ENCODE data around the gene RNU7-1.
A peak's percentile ranks its signal among the peaks of the same experiment; 100 is the strongest.

Gene RNU7-1

GRCh38 chr12:6955108-6956020, 11.7 kb downstream of the RNU7-1 start:
- no peak for DNase-seq

DNA sequence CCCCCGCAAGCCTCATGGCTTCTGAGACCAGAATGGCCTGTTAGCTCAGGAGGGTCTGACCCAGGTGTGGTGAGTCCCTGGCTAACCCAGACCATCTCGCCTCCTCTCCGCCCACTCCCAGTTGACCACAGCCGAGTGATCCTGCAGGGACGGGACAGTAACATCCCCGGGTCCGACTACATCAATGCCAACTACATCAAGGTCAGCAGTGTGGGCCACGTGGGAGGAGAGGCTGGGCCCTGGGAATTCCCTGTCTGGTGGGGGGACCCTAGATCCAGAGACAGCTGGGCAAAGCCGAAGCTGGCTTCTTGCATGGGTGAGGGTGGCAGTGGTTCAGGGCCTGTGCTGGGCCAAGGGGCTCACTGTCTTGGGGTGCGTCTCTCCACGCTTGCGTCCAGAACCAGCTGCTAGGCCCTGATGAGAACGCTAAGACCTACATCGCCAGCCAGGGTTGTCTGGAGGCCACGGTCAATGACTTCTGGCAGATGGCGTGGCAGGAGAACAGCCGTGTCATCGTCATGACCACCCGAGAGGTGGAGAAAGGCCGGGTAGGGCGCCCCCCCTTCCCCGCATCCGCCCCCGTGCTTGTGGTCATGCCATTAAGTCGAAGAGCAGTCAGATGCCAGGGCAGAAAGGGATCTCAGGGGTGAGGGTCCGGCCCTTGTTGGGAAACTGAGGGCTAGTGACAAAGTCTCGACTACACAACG, 12.6 kb downstream of the RNU7-1 start:
- no peak for DNase-seq

DNA sequence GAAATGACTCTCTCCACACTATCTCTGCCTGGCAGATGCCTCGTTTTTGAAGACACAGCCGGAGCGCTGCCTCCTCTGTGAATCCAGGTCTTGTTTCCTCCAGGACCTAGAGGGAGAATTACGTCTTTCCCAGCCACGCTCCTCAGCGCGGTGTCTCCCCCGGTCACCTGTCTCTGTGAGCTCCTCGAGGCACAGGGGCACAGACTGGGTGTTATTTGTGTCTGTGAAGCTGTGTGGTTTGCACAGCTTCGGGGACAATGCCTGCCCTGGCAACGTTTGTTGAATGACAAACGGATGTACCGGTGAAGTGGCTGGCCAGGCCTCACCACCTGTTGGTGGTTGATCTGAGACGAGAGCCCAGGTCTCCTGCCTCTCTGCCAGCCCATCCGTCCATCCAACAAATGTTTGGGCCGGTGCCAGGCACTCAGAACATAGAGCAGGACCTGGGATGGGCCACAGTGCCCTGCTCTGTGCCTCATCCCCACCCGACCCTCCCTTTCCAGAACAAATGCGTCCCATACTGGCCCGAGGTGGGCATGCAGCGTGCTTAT, 13.6 kb downstream of the RNU7-1 start:
- DNase-seq: no peak

DNA sequence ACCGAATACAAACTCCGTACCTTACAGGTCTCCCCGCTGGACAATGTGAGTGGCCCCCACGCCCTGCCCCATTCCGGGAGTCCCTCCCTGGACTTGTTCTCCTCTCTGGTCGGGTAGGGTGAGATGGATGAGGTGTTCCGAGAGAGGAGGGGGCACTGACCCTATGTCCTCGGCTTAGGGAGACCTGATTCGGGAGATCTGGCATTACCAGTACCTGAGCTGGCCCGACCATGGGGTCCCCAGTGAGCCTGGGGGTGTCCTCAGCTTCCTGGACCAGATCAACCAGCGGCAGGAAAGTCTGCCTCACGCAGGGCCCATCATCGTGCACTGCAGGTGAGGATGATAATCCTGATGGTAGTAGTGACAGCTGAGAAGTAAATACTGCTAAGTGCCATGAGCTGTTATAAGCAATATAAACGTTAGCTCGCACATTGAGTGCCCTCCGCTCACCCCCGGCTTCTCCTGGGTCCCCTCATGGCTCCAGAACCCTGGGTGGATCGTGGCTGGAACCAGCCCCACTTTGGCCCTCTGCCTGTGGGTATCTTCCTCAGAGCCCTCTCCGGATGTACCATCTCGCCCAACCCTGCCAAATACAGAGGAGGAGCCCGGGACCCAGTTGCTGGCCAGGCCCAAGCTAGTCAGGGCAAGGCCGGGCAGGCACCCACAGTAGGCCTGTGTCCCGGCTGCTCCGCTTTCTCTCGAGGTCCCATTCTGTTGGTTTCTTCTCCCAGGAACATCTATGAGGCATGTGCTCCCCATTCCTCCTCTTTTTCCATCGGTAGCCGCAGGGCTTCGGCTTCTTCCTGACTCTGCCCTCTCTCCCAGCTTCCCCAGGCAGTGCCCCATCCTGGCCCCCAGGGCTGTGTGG, 14.4 kb downstream of the RNU7-1 start:
- DNase-seq: no peak

GRCh38 chr12:6958609-6959057, 15.0 kb downstream of the RNU7-1 start:
- DNase-seq: no peak

- DNase-seq: no peak
These were observed 15.6 kb downstream of the RNU7-1 start for GRCh38 chr12:6959058-6959804.

GRCh38 chr12:6959805-6960592, 16.4 kb downstream of the RNU7-1 start:
- no peak for DNase-seq

DNA sequence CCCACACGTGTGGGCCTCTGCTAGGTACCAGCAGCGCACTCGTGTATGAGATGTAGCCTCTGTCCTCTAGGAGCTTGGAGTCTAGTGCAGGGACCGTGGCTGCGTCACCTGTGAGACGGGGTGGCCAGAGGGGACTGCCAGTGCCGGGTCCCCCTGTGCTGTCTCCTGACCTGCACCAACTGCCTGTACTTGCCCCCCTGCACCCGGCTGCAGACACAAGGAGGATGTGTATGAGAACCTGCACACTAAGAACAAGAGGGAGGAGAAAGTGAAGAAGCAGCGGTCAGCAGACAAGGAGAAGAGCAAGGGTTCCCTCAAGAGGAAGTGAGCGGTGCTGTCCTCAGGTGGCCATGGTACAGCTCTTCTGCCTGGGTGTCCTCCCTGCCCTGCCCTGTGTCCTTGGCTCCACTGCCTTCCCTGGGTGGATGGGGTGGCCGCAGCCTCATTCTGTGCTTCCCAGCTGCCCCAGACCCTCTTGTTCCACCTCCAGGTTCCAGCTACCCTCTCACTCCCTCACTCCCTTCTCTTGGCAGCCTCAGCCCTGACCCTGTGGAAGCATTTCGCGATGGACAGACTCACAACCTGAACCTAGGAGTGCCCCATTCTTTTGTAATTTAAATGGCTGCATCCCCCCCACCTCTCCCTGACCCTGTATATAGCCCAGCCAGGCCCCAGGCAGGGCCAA, 17.1 kb downstream of the RNU7-1 start:
- no peak for DNase-seq

DNA sequence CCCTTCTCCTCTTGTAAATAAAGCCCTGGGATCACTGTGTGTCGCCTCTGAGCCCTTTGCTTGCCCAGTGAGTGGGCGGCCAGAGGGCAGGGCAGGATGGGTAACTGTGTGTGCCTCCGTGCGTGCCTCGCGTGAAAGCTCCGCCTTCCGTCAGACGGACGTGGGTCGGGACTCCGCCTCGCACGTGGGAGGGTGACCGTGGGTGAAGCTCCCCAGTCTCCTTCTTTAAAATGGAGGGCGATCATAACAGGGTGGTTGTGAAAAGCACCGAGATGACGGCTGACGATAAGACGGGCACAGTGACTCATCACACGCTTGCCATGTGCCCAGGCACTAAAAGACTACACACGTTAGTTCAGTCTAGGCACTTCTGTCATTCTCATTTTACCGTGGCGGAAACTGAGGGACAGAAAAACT, 17.7 kb downstream of the RNU7-1 start:
- no peak for DNase-seq

DNA sequence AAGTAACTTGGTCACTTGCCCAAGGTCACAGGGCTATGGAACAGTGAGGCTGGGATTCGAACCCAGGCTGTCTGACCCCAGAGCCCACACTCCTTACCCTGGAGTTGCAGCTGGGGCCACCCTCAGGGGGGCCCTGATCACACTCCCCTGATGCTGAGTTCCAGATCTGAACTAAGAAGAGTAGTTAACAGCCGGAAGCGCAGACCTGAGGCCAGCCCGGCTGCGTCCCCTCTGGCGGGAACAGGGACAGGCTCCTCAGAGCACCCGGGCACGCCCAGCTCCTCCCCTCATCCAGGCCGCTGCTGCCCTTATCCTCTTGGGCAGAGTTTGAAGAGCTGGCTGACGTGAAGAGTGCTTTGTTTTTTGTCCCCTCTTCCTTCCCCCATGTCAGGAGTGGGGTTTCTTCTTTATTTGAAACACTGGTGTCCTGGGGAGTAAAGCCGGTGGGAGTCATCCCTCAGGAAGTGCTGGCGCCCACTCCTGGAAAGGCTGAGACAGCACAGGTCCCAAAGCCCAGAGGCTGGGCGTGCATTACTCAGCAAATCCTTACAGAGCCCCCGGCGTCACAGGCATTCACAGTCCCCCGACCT, 18.2 kb downstream of the RNU7-1 start:
- peak; percentile 86 for DNase-seq

DNA sequence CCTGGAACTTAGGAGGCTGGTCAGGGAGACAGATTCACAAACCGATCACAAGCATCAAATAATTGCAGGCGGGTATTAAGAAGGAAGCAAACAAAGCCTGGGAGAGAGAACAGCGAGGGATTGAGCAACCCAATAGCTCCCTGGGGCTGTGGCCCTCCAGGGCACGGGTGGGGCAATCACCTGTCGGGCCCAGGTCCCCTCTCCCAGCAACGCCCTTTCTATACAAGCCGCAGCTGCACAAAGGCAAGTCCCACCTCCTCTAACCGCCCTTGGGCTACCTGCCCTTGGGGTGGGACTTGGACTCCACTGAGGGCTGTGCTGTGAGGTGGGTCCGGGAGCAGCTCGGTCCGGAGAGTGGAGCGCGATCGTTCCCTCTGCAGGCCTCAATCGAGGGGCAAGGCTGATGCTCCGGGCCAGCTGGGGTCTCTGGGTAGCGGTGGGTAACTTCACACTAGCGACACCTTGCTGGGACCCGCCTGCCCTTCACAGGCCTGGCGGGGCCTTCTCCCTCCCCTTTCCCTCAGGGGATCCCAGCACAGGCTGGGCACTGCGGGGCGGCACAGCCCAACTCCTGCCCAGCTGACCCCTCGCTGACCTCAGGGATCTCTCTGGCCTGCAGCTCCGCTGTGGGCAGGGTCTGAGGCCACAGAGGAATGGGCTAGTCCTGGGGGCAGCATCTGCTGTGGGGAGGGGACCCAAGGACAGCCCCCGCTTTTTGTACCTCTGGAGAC, 18.8 kb downstream of the RNU7-1 start:
- DNase-seq: peak; percentile 82

- DNase-seq: peak; percentile 93
These were observed 19.6 kb downstream of the RNU7-1 start for GRCh38 chr12:6963016-6963731.

- no peak for DNase-seq
These were observed 20.3 kb downstream of the RNU7-1 start for GRCh38 chr12:6963791-6964413.

GRCh38 chr12:6964605-6965025, 21.0 kb downstream of the RNU7-1 start:
- no peak for DNase-seq

DNA sequence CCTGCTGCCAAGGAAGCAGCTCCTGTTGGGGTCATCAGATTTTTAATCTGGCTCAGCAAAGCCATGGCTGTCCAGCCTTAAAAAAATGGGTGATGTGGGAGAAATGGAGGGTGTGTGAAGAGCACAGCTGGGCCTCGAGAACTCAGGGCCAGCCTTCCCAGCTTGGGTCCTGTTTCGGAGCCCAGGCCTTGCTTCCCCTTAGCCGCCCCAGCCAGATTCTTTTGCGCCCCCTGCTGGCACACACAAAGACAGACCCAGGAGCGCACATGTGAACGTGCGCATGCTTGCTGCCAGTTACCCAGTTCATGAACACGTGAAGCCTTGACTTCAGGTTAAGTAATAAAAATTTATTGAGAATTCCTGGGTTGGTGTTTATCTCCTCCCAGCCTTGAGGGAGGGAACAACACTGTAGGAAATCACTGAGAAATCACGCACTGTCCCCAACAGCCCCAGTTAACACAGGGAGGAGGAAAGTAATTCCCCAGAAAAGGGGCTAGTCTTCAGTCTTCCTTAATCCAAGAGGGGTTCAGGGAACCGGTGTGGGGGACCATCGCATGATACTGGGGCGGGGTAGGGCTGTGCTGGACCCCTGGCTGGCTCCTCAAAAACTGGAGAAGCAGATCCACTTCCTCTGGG, 21.5 kb downstream of the RNU7-1 start:
- peak; percentile 91 for DNase-seq

GRCh38 chr12:6965714-6966113, 22.1 kb downstream of the RNU7-1 start:
- no peak for DNase-seq

DNA sequence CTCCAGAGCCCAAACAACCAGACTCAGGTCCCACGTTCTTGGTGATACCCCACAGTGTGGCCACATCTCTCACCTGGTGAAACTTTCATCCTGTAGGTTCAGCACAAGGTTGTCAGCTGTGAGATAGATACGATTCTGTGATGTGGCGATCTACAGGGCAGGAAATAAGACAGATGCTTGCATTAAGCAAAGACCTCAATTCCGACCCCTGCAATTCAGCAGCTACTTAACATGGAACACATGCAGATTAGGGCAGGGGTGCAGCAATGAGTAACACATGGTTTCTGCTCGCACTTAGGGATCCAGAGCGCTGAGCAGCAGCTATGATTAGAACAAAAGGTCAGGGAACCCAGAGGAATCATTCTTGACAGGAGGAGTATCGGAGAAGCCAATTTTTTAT, 22.7 kb downstream of the RNU7-1 start:
- no peak for DNase-seq

- DNase-seq: no peak
These were observed 24.1 kb downstream of the RNU7-1 start for GRCh38 chr12:6967651-6968100.
